ENCODE data around the gene DTYMK.

DNA sequence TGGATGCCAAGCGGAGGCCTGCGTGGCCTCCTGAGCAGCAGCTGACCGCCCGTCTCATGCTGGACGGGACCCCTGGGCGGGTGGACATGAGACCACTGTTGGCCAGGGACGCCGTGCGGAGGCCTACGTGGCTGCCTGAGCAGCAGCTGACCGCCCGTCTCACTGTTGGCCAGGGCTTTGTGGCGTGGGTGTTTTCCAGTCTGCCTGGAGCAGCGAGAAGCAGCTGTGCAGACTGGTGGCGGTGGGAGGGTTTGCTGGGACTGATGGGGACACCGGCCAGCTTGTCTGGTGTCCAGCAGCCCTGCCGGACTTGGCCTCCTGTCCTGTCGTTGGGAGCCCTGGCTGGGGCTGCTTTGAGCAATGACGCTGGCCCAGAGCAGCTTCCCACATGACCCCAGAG lies 42.0 kb upstream of the DTYMK start:
- TF ChIP-seq, protein P1, sequence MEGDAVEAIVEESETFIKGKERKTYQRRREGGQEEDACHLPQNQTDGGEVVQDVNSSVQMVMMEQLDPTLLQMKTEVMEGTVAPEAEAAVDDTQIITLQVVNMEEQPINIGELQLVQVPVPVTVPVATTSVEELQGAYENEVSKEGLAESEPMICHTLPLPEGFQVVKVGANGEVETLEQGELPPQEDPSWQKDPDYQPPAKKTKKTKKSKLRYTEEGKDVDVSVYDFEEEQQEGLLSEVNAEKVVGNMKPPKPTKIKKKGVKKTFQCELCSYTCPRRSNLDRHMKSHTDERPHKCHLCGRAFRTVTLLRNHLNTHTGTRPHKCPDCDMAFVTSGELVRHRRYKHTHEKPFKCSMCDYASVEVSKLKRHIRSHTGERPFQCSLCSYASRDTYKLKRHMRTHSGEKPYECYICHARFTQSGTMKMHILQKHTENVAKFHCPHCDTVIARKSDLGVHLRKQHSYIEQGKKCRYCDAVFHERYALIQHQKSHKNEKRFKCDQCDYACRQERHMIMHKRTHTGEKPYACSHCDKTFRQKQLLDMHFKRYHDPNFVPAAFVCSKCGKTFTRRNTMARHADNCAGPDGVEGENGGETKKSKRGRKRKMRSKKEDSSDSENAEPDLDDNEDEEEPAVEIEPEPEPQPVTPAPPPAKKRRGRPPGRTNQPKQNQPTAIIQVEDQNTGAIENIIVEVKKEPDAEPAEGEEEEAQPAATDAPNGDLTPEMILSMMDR (conservative IDR thresholded peaks at IDR 0.05; ENCODE audit: low read depth, low read length) = no peak
- TF ChIP-seq EZH2phosphoT487 (IDR thresholded peaks at IDR 0.05; ENCODE audit: borderline replicate concordance, low read length) = no peak
- no peak for TF ChIP-seq EZH2 (IDR thresholded peaks at IDR 0.05; ENCODE audit: low read length, unreplicated experiment)

Measured in PC-3 (cell line).